H7 (cell line): ENCODE data around the gene PNMT. TPM values are rescaled to one million over a fixed set of nuclear protein-coding genes. Genes with fewer than 3 reads are reported as not detected.

Experiments used
- total RNA-seq: library from RNA; depleted of rRNA; stranded (reverse); fragments of >200 nt; shearing (Covaris generic); gene quantifications from 2 replicates; pipeline ENCODE4 v1.2.3, GENCODE V29; 2014; rRNA removed

Gene PNMT
- total RNA-seq, 1 experiment from 2014 or later, result 2.4 TPM

Other genes with a start within 250 kb of the PNMT start
- gene MED1, start 217.2 kb upstream of the PNMT start, total RNA-seq, result 24.3 and 27.3 TPM in 2 replicates
- gene CDK12, start 207.0 kb upstream of the PNMT start, total RNA-seq, result 31.1 and 34.3 TPM in 2 replicates
- gene NEUROD2, start 60.5 kb upstream of the PNMT start, total RNA-seq, result not detected in 2 replicates
- 8.3 and 11.8 TPM in 2 replicates for gene PPP1R1B, start 41.5 kb upstream of the PNMT start, total RNA-seq
- 55.6 and 66.3 TPM in 2 replicates for gene STARD3, start 31.3 kb upstream of the PNMT start, total RNA-seq
- gene TCAP, start 3.1 kb upstream of the PNMT start, total RNA-seq, result 0.69 and 2.7 TPM in 2 replicates
- gene PGAP3, start 19.6 kb downstream of the PNMT start, total RNA-seq, result 15.9 and 17.6 TPM in 2 replicates
- 186 and 207 TPM in 2 replicates for gene ERBB2, start 31.6 kb downstream of the PNMT start, total RNA-seq
- gene MIEN1, start 62.1 kb downstream of the PNMT start, total RNA-seq, result 47.7 and 56.1 TPM in 2 replicates
- gene GRB7, start 69.5 kb downstream of the PNMT start, total RNA-seq, result 34.3 and 61.6 TPM in 2 replicates
- gene IKZF3, start 195.9 kb downstream of the PNMT start, total RNA-seq, result 0.10 and 0.89 TPM in 2 replicates
- gene ZPBP2, start 199.7 kb downstream of the PNMT start, total RNA-seq, result not detected in 2 replicates